Skin epidermis (tissue), 12 donors: ENCODE data around the gene CCDC106.

ENCODE experiments used
- H3K27ac ChIP-seq, 21 experiments: fragments of 200-600 bp; sonication (generic) in 11 of 21; one replicate each; pipeline ENCODE4 v1.5.0; 2020; ENCODE audit warnings: mild to moderate bottlenecking in 3 of 21, inconsistent platforms in 2 of 21, moderate library complexity in 2 of 21
- H3K4me3 ChIP-seq, 7 experiments: fragments of 200-600 bp; sonication (generic) in 2 of 7; one replicate each; pipeline ENCODE4 v1.5.0; 2020; ENCODE audit warnings: inconsistent platforms in 2 of 7, mild to moderate bottlenecking in 2 of 7, moderate library complexity in 1 of 7

CCDC106 gene

GRCh38 chr19:55688422-55689218 lies 40.6 kb downstream of the CCDC106 start:
- H3K27ac ChIP-seq, result no peak overlapping the region
- no peak overlapping the region for H3K4me3 ChIP-seq

GRCh38 chr19:55689411-55690108 lies 41.5 kb downstream of the CCDC106 start:
- Histone ChIP-seq H3K27ac (no peak overlapping the region), H3K4me3 (no peak overlapping the region)

- no peak overlapping the region for H3K27ac ChIP-seq
- H3K4me3 ChIP-seq, result no peak overlapping the region
Observed at GRCh38 chr19:55690109-55690768, 42.2 kb downstream of the CCDC106 start.

GRCh38 chr19:55690769-55691545 lies 42.9 kb downstream of the CCDC106 start:
- Histone ChIP-seq H3K27ac (no peak overlapping the region), H3K4me3 (no peak overlapping the region)

- no peak overlapping the region for H3K27ac ChIP-seq
- H3K4me3 ChIP-seq, result no peak overlapping the region
Observed at GRCh38 chr19:55691561-55692481, 43.8 kb downstream of the CCDC106 start.

- no peak overlapping the region for H3K4me3 ChIP-seq
- no peak overlapping the region for H3K27ac ChIP-seq
Observed at GRCh38 chr19:55692681-55693081, 44.7 kb downstream of the CCDC106 start.

GRCh38 chr19:55693336-55693974 lies 45.4 kb downstream of the CCDC106 start:
- Histone ChIP-seq H3K27ac (no peak overlapping the region), H3K4me3 (no peak overlapping the region)

GRCh38 chr19:55694241-55694655 lies 46.2 kb downstream of the CCDC106 start:
- no peak overlapping the region for H3K27ac ChIP-seq

GRCh38 chr19:55694656-55695491 lies 46.9 kb downstream of the CCDC106 start:
- H3K27ac ChIP-seq, result no peak overlapping the region

More at GRCh38 chr19:55694241-55694655, 46.2 kb downstream of the CCDC106 start:
- no peak overlapping the region for H3K4me3 ChIP-seq

GRCh38 chr19:55695511-55696290 lies 47.7 kb downstream of the CCDC106 start:
- no peak overlapping the region for H3K27ac ChIP-seq
- no peak overlapping the region for H3K4me3 ChIP-seq

More at GRCh38 chr19:55694656-55695491, 46.9 kb downstream of the CCDC106 start:
- no peak overlapping the region for H3K4me3 ChIP-seq

GRCh38 chr19:55696301-55697068 lies 48.5 kb downstream of the CCDC106 start:
- Histone ChIP-seq H3K27ac (no peak overlapping the region), H3K4me3 (no peak overlapping the region)

GRCh38 chr19:55697069-55697440 lies 49.0 kb downstream of the CCDC106 start:
- Histone ChIP-seq H3K27ac (no peak overlapping the region), H3K4me3 (no peak overlapping the region)

- H3K4me3 ChIP-seq, result no peak overlapping the region
Observed at GRCh38 chr19:55697698-55698097, 49.7 kb downstream of the CCDC106 start.

GRCh38 chr19:55698256-55698655 lies 50.2 kb downstream of the CCDC106 start:
- H3K4me3 ChIP-seq, result no peak overlapping the region
- no peak overlapping the region for H3K27ac ChIP-seq

More at GRCh38 chr19:55697698-55698097, 49.7 kb downstream of the CCDC106 start:
- no peak overlapping the region for H3K27ac ChIP-seq

GRCh38 chr19:55699221-55699620 lies 51.2 kb downstream of the CCDC106 start:
- H3K4me3 ChIP-seq, result no peak overlapping the region
- H3K27ac ChIP-seq, result no peak overlapping the region

GRCh38 chr19:55700813-55701212 lies 52.8 kb downstream of the CCDC106 start:
- no peak overlapping the region for H3K27ac ChIP-seq
- H3K4me3 ChIP-seq, result no peak overlapping the region
